ENCODE results near the gene OPN1SW. TPM values are rescaled to one million over a fixed set of nuclear protein-coding genes. Genes with fewer than 3 reads are reported as not detected.

The OPN1SW gene
- total RNA-seq, 3 donors from 2014 or later (not counting 1 experiment from before 2014, with no cell fraction given) = not detected

GRCh38 chr7:128773604-128774003, 2.0 kb downstream of the OPN1SW start:
- Histone ChIP-seq H3K27me3 (ENCODE audit: control insufficient read depth, insufficient read depth, low read length) (no peaks in the 10 kb centered on the region), H3K27ac (ENCODE audit: low read length) (no peak overlapping the region), H3K4me3 (ENCODE audit: low read length) (no peak overlapping the region), H3K9me3 (ENCODE audit: control insufficient read depth, insufficient read depth, low read length) (no peaks in the 10 kb centered on the region), H3K36me3 (ENCODE audit: control insufficient read depth, insufficient read depth, low read length) (peaks cover 36% of the 10 kb centered on the region), H3K4me1 (ENCODE audit: control insufficient read depth, insufficient read depth, low read length) (no peaks in the 10 kb centered on the region)
- no peak overlapping the region for H3K4me3 Mint-ChIP-seq
- ATAC-seq (no peak), DNase-seq (no peak)
- H3K36me3 Mint-ChIP-seq = peaks cover 32% of the 10 kb centered on the region
- peaks cover 0 to 13% of the 10 kb centered on the region in 2 donors for H3K27me3 Mint-ChIP-seq (ENCODE audit: low read depth in 2 of 2)
- intact Hi-C loops (cut with micrococcal nuclease) = no loop called here
- H3K27ac Mint-ChIP-seq = no peak overlapping the region
- 99% methylated on average over 12 of the region's 12 CpGs for WGBS (ENCODE audit: insufficient coverage)
- H3K4me1 Mint-ChIP-seq = no peaks in the 10 kb centered on the region
- TF ChIP-seq CTCF (IDR thresholded peaks at IDR 0.05) = no peak
- peaks cover 4 to 7% of the 10 kb centered on the region in 2 donors for H3K9me3 Mint-ChIP-seq

- no peaks in the 10 kb centered on the region for H3K27me3 ChIP-seq (ENCODE audit: control insufficient read depth, insufficient read depth, low read length)
- H3K27ac ChIP-seq (ENCODE audit: low read length) = no peak overlapping the region
- intact Hi-C loops (cut with micrococcal nuclease) = no loop called here
- ATAC-seq (no peak), DNase-seq (no peak)
- peaks cover 47% of the 10 kb centered on the region for H3K36me3 ChIP-seq (ENCODE audit: control insufficient read depth, insufficient read depth, low read length)
- no peak overlapping the region for H3K27ac Mint-ChIP-seq
- no peaks in the 10 kb centered on the region for H3K9me3 ChIP-seq (ENCODE audit: control insufficient read depth, insufficient read depth, low read length)
- H3K27me3 Mint-ChIP-seq (ENCODE audit: low read depth in 2 of 2) = no peaks in the 10 kb centered on the region
- peaks cover 21% of the 10 kb centered on the region for H3K36me3 Mint-ChIP-seq
- no peaks in the 10 kb centered on the region for H3K4me1 Mint-ChIP-seq
- H3K4me3 Mint-ChIP-seq = no peak overlapping the region
- H3K4me3 ChIP-seq (ENCODE audit: low read length) = no peak overlapping the region
- TF ChIP-seq CTCF (IDR thresholded peaks at IDR 0.05) = no peak
- no peaks in the 10 kb centered on the region for H3K4me1 ChIP-seq (ENCODE audit: control insufficient read depth, insufficient read depth, low read length)
- no peaks in the 10 kb centered on the region for H3K9me3 Mint-ChIP-seq
- WGBS (ENCODE audit: insufficient coverage) = 71% methylated on average over 1 of the region's 2 CpGs
Observed at GRCh38 chr7:128770233-128770632, 5.4 kb downstream of the OPN1SW start.

GRCh38 chr7:128767475-128768110, 8.0 kb downstream of the OPN1SW start:
- Histone ChIP-seq H3K27me3 (ENCODE audit: control insufficient read depth, insufficient read depth, low read length) (no peaks in the 10 kb centered on the region), H3K4me3 (ENCODE audit: low read length) (no peak overlapping the region), H3K4me1 (ENCODE audit: control insufficient read depth, insufficient read depth, low read length) (no peaks in the 10 kb centered on the region), H3K9me3 (ENCODE audit: control insufficient read depth, insufficient read depth, low read length) (no peaks in the 10 kb centered on the region), H3K36me3 (ENCODE audit: control insufficient read depth, insufficient read depth, low read length) (peaks cover 50% of the 10 kb centered on the region), H3K27ac (ENCODE audit: low read length) (no peak overlapping the region)
- Mint-ChIP-seq H3K27ac (no peak overlapping the region), H3K36me3 (peaks cover 19% of the 10 kb centered on the region), H3K27me3 (ENCODE audit: low read depth in 2 of 2) (no peaks in the 10 kb centered on the region), H3K9me3 (no peaks in the 10 kb centered on the region), H3K4me3 (no peak overlapping the region), H3K4me1 (no peaks in the 10 kb centered on the region)
- over 99% methylated on average over 6 of the region's 6 CpGs for WGBS (ENCODE audit: insufficient coverage)
- no peak for ATAC-seq
- no peak for TF ChIP-seq CTCF (IDR thresholded peaks at IDR 0.05)
- DNase-seq = no peak
- intact Hi-C loops (cut with micrococcal nuclease) = no loop called here

GRCh38 chr7:128763541-128763940, 12.1 kb downstream of the OPN1SW start:
- H3K36me3 Mint-ChIP-seq = no peaks in the 10 kb centered on the region
- peaks cover 50% of the 10 kb centered on the region for H3K36me3 ChIP-seq (ENCODE audit: control insufficient read depth, insufficient read depth, low read length)
- WGBS (ENCODE audit: insufficient coverage) = 100% methylated on average over 3 of the region's 3 CpGs

More at GRCh38 chr7:128763541-128763940, 12.1 kb downstream of the OPN1SW start:
- Mint-ChIP-seq H3K4me1 (no peaks in the 10 kb centered on the region), H3K27me3 (ENCODE audit: low read depth in 2 of 2) (no peaks in the 10 kb centered on the region), H3K9me3 (no peaks in the 10 kb centered on the region), H3K4me3 (no peak overlapping the region), H3K27ac (no peak overlapping the region)
- DNase-seq = no peak
- ATAC-seq = no peak
- TF ChIP-seq CTCF (IDR thresholded peaks at IDR 0.05) = no peak
- H3K27me3 ChIP-seq (ENCODE audit: control insufficient read depth, insufficient read depth, low read length) = no peaks in the 10 kb centered on the region
- H3K4me1 ChIP-seq (ENCODE audit: control insufficient read depth, insufficient read depth, low read length) = no peaks in the 10 kb centered on the region
- intact Hi-C loops (cut with micrococcal nuclease) = no loop called here
- no peak overlapping the region for H3K27ac ChIP-seq (ENCODE audit: low read length)
- no peaks in the 10 kb centered on the region for H3K9me3 ChIP-seq (ENCODE audit: control insufficient read depth, insufficient read depth, low read length)
- no peak overlapping the region for H3K4me3 ChIP-seq (ENCODE audit: low read length)

Data from natural killer cell (primary cell).